Measurements from ENCODE around the gene CFAP299. TPM values are rescaled to one million over a fixed set of nuclear protein-coding genes. Genes with fewer than 3 reads are reported as not detected.

Gene CFAP299
- total RNA-seq, 1 experiment from 2014 or later: not detected

GRCh38 chr4:80367737-80368136 lies 32.2 kb downstream of the CFAP299 start:
- no peak for DNase-seq (ENCODE audit: low spot score)
- Histone ChIP-seq H3K9me3 (ENCODE audit: low read depth, low read length, poor library complexity, severe bottlenecking) (no peaks in the 10 kb centered on the region), H3K27me3 (replicated peaks; ENCODE audit: insufficient read depth, low read depth, low read length, poor library complexity) (no peaks in the 10 kb centered on the region), H3K4me3 (ENCODE audit: low read depth, low read length, poor library complexity, severe bottlenecking) (no peak overlapping the region), H3K27ac (ENCODE audit: low read depth, low read length, poor library complexity, severe bottlenecking) (no peak overlapping the region), H3K4me1 (ENCODE audit: insufficient read depth, low read length, poor library complexity, severe bottlenecking) (no peaks in the 10 kb centered on the region), H3K36me3 (ENCODE audit: insufficient read depth, low read length, poor library complexity, severe bottlenecking) (no peaks in the 10 kb centered on the region)
- POLR2A ChIA-PET (ENCODE audit: low non-redundant PET): no interaction called here
- TF ChIP-seq EZH2 (IDR thresholded peaks at IDR 0.05; ENCODE audit: borderline replicate concordance, low read depth, low read length, poor library complexity, severe bottlenecking): no peak
- no peak for TF ChIP-seq CTCF (conservative IDR thresholded peaks at IDR 0.05; ENCODE audit: low read depth, low read length)
- CTCF ChIA-PET: no interaction called here
- intact Hi-C loops (cut with micrococcal nuclease; ENCODE audit: unreplicated experiment): loop anchor here (5.0 kb wide), 1 partner anchor 670 kb away; no protein-coding TSS in a partner anchor
- BruUV-seq (replicated peaks): no TSS peak

- no peak for DNase-seq (ENCODE audit: low spot score)
- BruUV-seq (replicated peaks): no TSS peak
- H3K27ac ChIP-seq (ENCODE audit: low read depth, low read length, poor library complexity, severe bottlenecking): no peak overlapping the region
- H3K36me3 ChIP-seq (ENCODE audit: insufficient read depth, low read length, poor library complexity, severe bottlenecking): no peaks in the 10 kb centered on the region
- CTCF ChIA-PET: no interaction called here
- intact Hi-C loops (cut with micrococcal nuclease; ENCODE audit: unreplicated experiment): no loop called here
- H3K27me3 ChIP-seq (replicated peaks; ENCODE audit: insufficient read depth, low read depth, low read length, poor library complexity): no peaks in the 10 kb centered on the region
- no peak for TF ChIP-seq EZH2 (IDR thresholded peaks at IDR 0.05; ENCODE audit: borderline replicate concordance, low read depth, low read length, poor library complexity, severe bottlenecking)
- no peak for TF ChIP-seq CTCF (conservative IDR thresholded peaks at IDR 0.05; ENCODE audit: low read depth, low read length)
- no peaks in the 10 kb centered on the region for H3K4me1 ChIP-seq (ENCODE audit: insufficient read depth, low read length, poor library complexity, severe bottlenecking)
- no peaks in the 10 kb centered on the region for H3K9me3 ChIP-seq (ENCODE audit: low read depth, low read length, poor library complexity, severe bottlenecking)
- POLR2A ChIA-PET (ENCODE audit: low non-redundant PET): no interaction called here
- H3K4me3 ChIP-seq (ENCODE audit: low read depth, low read length, poor library complexity, severe bottlenecking): no peak overlapping the region
Observed at GRCh38 chr4:80370635-80371034, 35.1 kb downstream of the CFAP299 start.

GRCh38 chr4:80371046-80371445 lies 35.5 kb downstream of the CFAP299 start:
- TF ChIP-seq EZH2 (IDR thresholded peaks at IDR 0.05; ENCODE audit: borderline replicate concordance, low read depth, low read length, poor library complexity, severe bottlenecking): no peak
- TF ChIP-seq CTCF (conservative IDR thresholded peaks at IDR 0.05; ENCODE audit: low read depth, low read length): no peak
- H3K27me3 ChIP-seq (replicated peaks; ENCODE audit: insufficient read depth, low read depth, low read length, poor library complexity): no peaks in the 10 kb centered on the region
- H3K4me3 ChIP-seq (ENCODE audit: low read depth, low read length, poor library complexity, severe bottlenecking): no peak overlapping the region
- no peak overlapping the region for H3K27ac ChIP-seq (ENCODE audit: low read depth, low read length, poor library complexity, severe bottlenecking)
- H3K36me3 ChIP-seq (ENCODE audit: insufficient read depth, low read length, poor library complexity, severe bottlenecking): no peaks in the 10 kb centered on the region
- BruUV-seq (replicated peaks): no TSS peak
- ChIA-PET POLR2A (ENCODE audit: low non-redundant PET) (no interaction called here), CTCF (no interaction called here)
- no peak for DNase-seq (ENCODE audit: low spot score)
- H3K9me3 ChIP-seq (ENCODE audit: low read depth, low read length, poor library complexity, severe bottlenecking): no peaks in the 10 kb centered on the region
- H3K4me1 ChIP-seq (ENCODE audit: insufficient read depth, low read length, poor library complexity, severe bottlenecking): no peaks in the 10 kb centered on the region
- intact Hi-C loops (cut with micrococcal nuclease; ENCODE audit: unreplicated experiment): no loop called here
